Liver (tissue), 9 donors: ENCODE measurements around the gene HPS1. TPM values are rescaled to one million over a fixed set of nuclear protein-coding genes. Genes with fewer than 3 reads are reported as not detected.

ENCODE experiments used
- DNase-seq: peaks from one replicate; pipeline ENCODE4 v3.0.0-alpha.2; 2017; ENCODE audit warnings: low spot score
- H3K27ac ChIP-seq, 2 donors: one replicate each; pipeline ENCODE4 v1.7.0; 2013; ENCODE audit warnings: inconsistent platforms in 2 of 2, low read length in 2 of 2, control low read depth in 1 of 2, low read depth in 1 of 2, mild to moderate bottlenecking in 1 of 2
- H3K27me3 ChIP-seq, 4 donors: one replicate each; pipeline versions ENCODE4 v1.6.1 to v1.7.0; 2013; ENCODE audit warnings: low read length in 3 of 4, inconsistent platforms in 1 of 4, mild to moderate bottlenecking in 1 of 4, moderate library complexity in 1 of 4; ENCODE audit not compliant: control insufficient read depth in 4 of 4, insufficient read depth in 4 of 4
- H3K36me3 ChIP-seq, 4 donors: one replicate each; pipeline versions ENCODE4 v1.6.1 to v1.7.0; 2013; ENCODE audit warnings: low read length in 3 of 4, mild to moderate bottlenecking in 3 of 4, low read depth in 1 of 4, moderate library complexity in 1 of 4; ENCODE audit not compliant: control insufficient read depth in 4 of 4, insufficient read depth in 3 of 4
- H3K4me1 ChIP-seq, 4 donors: one replicate each; pipeline versions ENCODE4 v1.6.1 to v1.7.0; 2013; ENCODE audit warnings: low read length in 3 of 4, mild to moderate bottlenecking in 3 of 4, moderate library complexity in 1 of 4; ENCODE audit not compliant: control insufficient read depth in 4 of 4, insufficient read depth in 4 of 4
- H3K4me3 ChIP-seq, 3 donors: one replicate each; pipeline versions ENCODE4 v1.6.1 to v1.7.0; 2013; ENCODE audit warnings: low read length in 3 of 3, control low read depth in 1 of 3, low read depth in 1 of 3, mild to moderate bottlenecking in 1 of 3
- H3K9ac ChIP-seq, 2 donors: one replicate each; pipeline ENCODE4 v1.7.0; 2013; ENCODE audit warnings: low read length in 2 of 2, mild to moderate bottlenecking in 2 of 2, moderate library complexity in 2 of 2, control low read depth in 1 of 2, low read depth in 1 of 2
- H3K9me3 ChIP-seq, 4 donors: one replicate each; pipeline versions ENCODE4 v1.6.1 to v1.7.0; 2013; ENCODE audit warnings: low read length in 3 of 4; ENCODE audit not compliant: control insufficient read depth in 4 of 4
- ATF3 ChIP-seq: IDR thresholded peaks from 2 replicates; pipeline ENCODE4 v1.6.1; 2016; ENCODE audit warnings: antibody characterized with exemption
- EGR1 ChIP-seq, 2 donors: IDR thresholded peaks; 2 replicates each; pipeline ENCODE4 v1.6.1; 2016 to 2018; ENCODE audit warnings: antibody characterized with exemption in 2 of 2, low read depth in 2 of 2
- FOXA1 ChIP-seq: IDR thresholded peaks from 2 replicates; pipeline ENCODE4 v1.6.1; 2016; ENCODE audit warnings: antibody characterized with exemption
- FOXA2 ChIP-seq: IDR thresholded peaks from 2 replicates; pipeline ENCODE4 v1.6.1; 2016; ENCODE audit warnings: antibody characterized with exemption
- GABPA ChIP-seq, 2 donors: IDR thresholded peaks in 1 of 2; conservative IDR thresholded peaks in 1 of 2; 2 replicates each; pipeline ENCODE4 v1.6.1; 2016; ENCODE audit warnings: antibody characterized with exemption in 2 of 2, mild to moderate bottlenecking in 1 of 2, moderate library complexity in 1 of 2
- HNF4A ChIP-seq, 2 donors: conservative IDR thresholded peaks; 2 replicates each; pipeline ENCODE4 v1.6.1; 2016; ENCODE audit warnings: antibody characterized with exemption in 2 of 2, mild to moderate bottlenecking in 2 of 2
- JUND ChIP-seq, 2 donors: IDR thresholded peaks; 2 replicates each; pipeline ENCODE4 v1.6.1; 2016; ENCODE audit warnings: antibody characterized with exemption in 2 of 2
- MAX ChIP-seq: IDR thresholded peaks from 2 replicates; pipeline ENCODE4 v1.6.1; 2016; ENCODE audit warnings: antibody characterized with exemption
- NR2F2 ChIP-seq: IDR thresholded peaks from 2 replicates; pipeline ENCODE4 v1.6.1; 2016; ENCODE audit warnings: antibody characterized with exemption
- RXRA ChIP-seq, 2 donors: IDR thresholded peaks; 2 replicates each; pipeline ENCODE4 v1.6.1; 2017 to 2018; ENCODE audit warnings: antibody characterized with exemption in 2 of 2, mild to moderate bottlenecking in 1 of 2
- SP1 ChIP-seq: IDR thresholded peaks from 2 replicates; pipeline ENCODE4 v1.6.1; 2018; ENCODE audit warnings: antibody characterized with exemption, mild to moderate bottlenecking
- TAF1 ChIP-seq: conservative IDR thresholded peaks from 2 replicates; pipeline ENCODE4 v1.6.1; 2016; ENCODE audit warnings: antibody characterized with exemption, mild to moderate bottlenecking
- YY1 ChIP-seq: IDR thresholded peaks from 2 replicates; pipeline ENCODE4 v1.6.1; 2016; ENCODE audit warnings: antibody characterized with exemption, mild to moderate bottlenecking
- ZBTB33 ChIP-seq: IDR thresholded peaks from 2 replicates; pipeline ENCODE4 v1.6.1; 2016; ENCODE audit warnings: antibody characterized with exemption
- WGBS: extraction: QIAGEN DNeasy Blood & Tissue Kit; methylation state at CpG from one replicate; pipeline ENCODE4 v1.1.7; 2013; 5-methylcytosine and 5-hydroxymethylcytosine counted together
- polyA plus RNA-seq, 2 donors: library from polyadenylated mRNA; stranded (reverse) in 1 of 2; unstranded in 1 of 2; fragments of 200-250 nt in 1 of 2; fragments of >200 nt in 1 of 2; fragmentation: Nextera tagmentation in 1 of 2; extraction: Ambion mirVana in 1 of 2; gene quantifications; one replicate each; pipeline versions ENCODE4 v1.2.1 to v1.2.3, GENCODE V29; 2013 to 2015
- total RNA-seq, 2 donors: library from RNA; depleted of rRNA; stranded (reverse); fragments of >200 nt; gene quantifications; one replicate each; pipeline ENCODE4 v1.2.3, GENCODE V29; 2014
- TF ChIP-seq, protein P1 (sequence below): fragments of 150-350 bp; IDR thresholded peaks from 2 replicates; pipeline ENCODE4 v1.5.1; 2017; ENCODE audit warnings: improper control_type of control experiment, low read depth, low read length; ENCODE audit not compliant: missing input control
- donor health status: healthy.
- donor health status: healthy.
- donor health status: healthy.
- donor health status: healthy.
- donor health status: healthy.

The HPS1 gene
- total and polyA plus RNA-seq, 4 donors, result 19.9 to 56.7 (median 29.8) TPM

- TF ChIP-seq SP1 (no peak), FOXA1 (no peak), RXRA (IDR thresholded peaks at IDR 0.05) (no peak), TAF1 (no peak), MAX (no peak), NR2F2 (no peak), GABPA (IDR thresholded peaks at IDR 0.05 in 1 of 2, conservative IDR thresholded peaks at IDR 0.05 in 1 of 2) (no peak), HNF4A (conservative IDR thresholded peaks at IDR 0.05) (no peak), JUND (IDR thresholded peaks at IDR 0.05) (no peak), EGR1 (IDR thresholded peaks at IDR 0.05; ENCODE audit: low read depth in 2 of 2) (no peak), ZBTB33 (no peak), ATF3 (no peak)
- TF ChIP-seq, protein P1, sequence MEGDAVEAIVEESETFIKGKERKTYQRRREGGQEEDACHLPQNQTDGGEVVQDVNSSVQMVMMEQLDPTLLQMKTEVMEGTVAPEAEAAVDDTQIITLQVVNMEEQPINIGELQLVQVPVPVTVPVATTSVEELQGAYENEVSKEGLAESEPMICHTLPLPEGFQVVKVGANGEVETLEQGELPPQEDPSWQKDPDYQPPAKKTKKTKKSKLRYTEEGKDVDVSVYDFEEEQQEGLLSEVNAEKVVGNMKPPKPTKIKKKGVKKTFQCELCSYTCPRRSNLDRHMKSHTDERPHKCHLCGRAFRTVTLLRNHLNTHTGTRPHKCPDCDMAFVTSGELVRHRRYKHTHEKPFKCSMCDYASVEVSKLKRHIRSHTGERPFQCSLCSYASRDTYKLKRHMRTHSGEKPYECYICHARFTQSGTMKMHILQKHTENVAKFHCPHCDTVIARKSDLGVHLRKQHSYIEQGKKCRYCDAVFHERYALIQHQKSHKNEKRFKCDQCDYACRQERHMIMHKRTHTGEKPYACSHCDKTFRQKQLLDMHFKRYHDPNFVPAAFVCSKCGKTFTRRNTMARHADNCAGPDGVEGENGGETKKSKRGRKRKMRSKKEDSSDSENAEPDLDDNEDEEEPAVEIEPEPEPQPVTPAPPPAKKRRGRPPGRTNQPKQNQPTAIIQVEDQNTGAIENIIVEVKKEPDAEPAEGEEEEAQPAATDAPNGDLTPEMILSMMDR, result no peak
- no peaks in the 10 kb centered on the region for H3K9me3 ChIP-seq
- 81% methylated on average over 7 of the region's 7 CpGs for WGBS
- H3K36me3 ChIP-seq, result peaks cover 0 to 11% (median 1%) of the 10 kb centered on the region in 4 donors
- no peak overlapping the region for H3K27ac ChIP-seq
- H3K4me1 ChIP-seq, result no peaks in the 10 kb centered on the region
- H3K27me3 ChIP-seq, result no peaks in the 10 kb centered on the region
- DNase-seq, result no peak
- H3K4me3 ChIP-seq, result no peak overlapping the region
- H3K9ac ChIP-seq, result no peak overlapping the region
Observed at GRCh38 chr10:98403812-98404504, 42.8 kb downstream of the HPS1 start.

GRCh38 chr10:98402931-98403718 is 43.6 kb downstream of the HPS1 start:
- Histone ChIP-seq H3K36me3 (peaks cover 0 to 11% (median 1%) of the 10 kb centered on the region in 4 donors), H3K27me3 (no peaks in the 10 kb centered on the region), H3K9me3 (no peaks in the 10 kb centered on the region), H3K4me3 (no peak overlapping the region), H3K27ac (no peak overlapping the region), H3K9ac (no peak overlapping the region), H3K4me1 (no peaks in the 10 kb centered on the region)
- DNase-seq, result no peak
- TF ChIP-seq HNF4A (conservative IDR thresholded peaks at IDR 0.05) (no peak), FOXA1 (no peak), SP1 (no peak), ZBTB33 (no peak), MAX (no peak), YY1 (no peak), ATF3 (no peak), GABPA (IDR thresholded peaks at IDR 0.05 in 1 of 2, conservative IDR thresholded peaks at IDR 0.05 in 1 of 2) (no peak), EGR1 (IDR thresholded peaks at IDR 0.05; ENCODE audit: low read depth in 2 of 2) (no peak), FOXA2 (no peak)
- WGBS, result 97% methylated on average over 23 of the region's 23 CpGs
